Neural progenitor cell (in vitro differentiated cells): Measurements from ENCODE around the gene PRIM2.
"Not testable (repeated sequence)": the region's sequence is repeated elsewhere in the genome, so short reads cannot be mapped to it uniquely, and the experiment has no call there.

ENCODE experiments used
- EZH2 ChIP-seq: fragments of 200-600 bp; sonication (generic); IDR thresholded peaks from 2 replicates; pipeline ENCODE4 v1.6.1; 2017; ENCODE audit warnings: antibody characterized with exemption, mild to moderate bottlenecking, moderate library complexity
- TF ChIP-seq, protein P1 (sequence below): fragments of 200-600 bp; sonication (generic); IDR thresholded peaks from 2 replicates; pipeline ENCODE4 v1.5.1; 2017; ENCODE audit warnings: antibody characterized with exemption, mild to moderate bottlenecking

GRCh38 chr6:57606331-57606730 is 288.9 kb downstream of the PRIM2 start:
- TF ChIP-seq, protein P1, sequence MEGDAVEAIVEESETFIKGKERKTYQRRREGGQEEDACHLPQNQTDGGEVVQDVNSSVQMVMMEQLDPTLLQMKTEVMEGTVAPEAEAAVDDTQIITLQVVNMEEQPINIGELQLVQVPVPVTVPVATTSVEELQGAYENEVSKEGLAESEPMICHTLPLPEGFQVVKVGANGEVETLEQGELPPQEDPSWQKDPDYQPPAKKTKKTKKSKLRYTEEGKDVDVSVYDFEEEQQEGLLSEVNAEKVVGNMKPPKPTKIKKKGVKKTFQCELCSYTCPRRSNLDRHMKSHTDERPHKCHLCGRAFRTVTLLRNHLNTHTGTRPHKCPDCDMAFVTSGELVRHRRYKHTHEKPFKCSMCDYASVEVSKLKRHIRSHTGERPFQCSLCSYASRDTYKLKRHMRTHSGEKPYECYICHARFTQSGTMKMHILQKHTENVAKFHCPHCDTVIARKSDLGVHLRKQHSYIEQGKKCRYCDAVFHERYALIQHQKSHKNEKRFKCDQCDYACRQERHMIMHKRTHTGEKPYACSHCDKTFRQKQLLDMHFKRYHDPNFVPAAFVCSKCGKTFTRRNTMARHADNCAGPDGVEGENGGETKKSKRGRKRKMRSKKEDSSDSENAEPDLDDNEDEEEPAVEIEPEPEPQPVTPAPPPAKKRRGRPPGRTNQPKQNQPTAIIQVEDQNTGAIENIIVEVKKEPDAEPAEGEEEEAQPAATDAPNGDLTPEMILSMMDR, result not testable (repeated sequence)
- not testable (repeated sequence) for TF ChIP-seq EZH2
